Cerebellar cortex (tissue), 1 donor: ENCODE measurements around the gene NFATC2.
"Not testable (repeated sequence)": the region's sequence is repeated elsewhere in the genome, so short reads cannot be mapped to it uniquely, and the experiment has no call there.

Source experiments
- DNase-seq: peaks from one replicate; pipeline ENCODE4 v3.0.0-alpha.2; 2015; ENCODE audit warnings: low spot score

NFATC2 gene

DNA sequence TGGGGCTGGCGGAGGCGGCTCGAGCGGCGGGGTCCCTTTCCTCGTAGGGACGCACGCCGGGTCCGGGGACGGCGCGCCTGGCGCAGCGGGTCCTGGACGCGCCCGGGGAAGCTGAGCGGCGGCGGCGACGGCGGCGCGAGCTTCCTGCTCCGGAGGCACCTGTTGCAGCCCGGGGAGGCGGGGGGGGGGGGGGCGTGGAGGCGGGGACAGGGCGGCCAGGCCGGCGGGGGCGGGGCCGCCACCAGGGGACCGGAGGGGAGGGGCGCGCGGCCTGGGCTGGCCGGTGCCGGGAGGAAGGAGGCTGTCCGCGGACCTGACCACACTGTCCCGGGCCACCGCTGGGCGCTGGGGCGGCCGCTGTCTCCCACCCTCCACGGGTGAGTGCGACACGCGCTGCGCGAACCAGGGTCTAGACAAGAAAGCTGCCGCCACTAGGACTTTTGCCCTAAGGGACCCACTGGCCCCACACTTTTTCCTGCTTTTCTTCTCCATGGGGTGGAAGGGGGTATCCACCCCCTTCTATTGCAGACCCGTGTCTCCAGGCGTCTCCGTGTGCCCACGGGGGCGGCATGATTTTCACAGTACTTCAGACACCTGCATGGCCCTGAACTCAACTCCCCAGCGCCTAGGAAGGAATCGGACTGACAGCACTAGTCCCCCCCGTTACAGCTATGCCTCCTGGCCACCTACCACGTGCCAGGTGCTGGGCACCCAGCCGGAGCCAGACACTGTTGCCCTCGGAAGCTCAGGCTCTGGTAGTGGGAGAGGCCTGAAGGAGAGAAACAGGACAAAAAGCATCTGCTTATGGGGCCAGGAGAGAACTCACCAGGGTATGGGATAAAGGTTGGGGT, at the start of gene NFATC2:
TSS of gene NFATC2 (minus strand) at position 149 of the 851 bp plus-strand sequence. CDS start 220 bp downstream, outside the sequence.
- no peak for DNase-seq

DNA sequence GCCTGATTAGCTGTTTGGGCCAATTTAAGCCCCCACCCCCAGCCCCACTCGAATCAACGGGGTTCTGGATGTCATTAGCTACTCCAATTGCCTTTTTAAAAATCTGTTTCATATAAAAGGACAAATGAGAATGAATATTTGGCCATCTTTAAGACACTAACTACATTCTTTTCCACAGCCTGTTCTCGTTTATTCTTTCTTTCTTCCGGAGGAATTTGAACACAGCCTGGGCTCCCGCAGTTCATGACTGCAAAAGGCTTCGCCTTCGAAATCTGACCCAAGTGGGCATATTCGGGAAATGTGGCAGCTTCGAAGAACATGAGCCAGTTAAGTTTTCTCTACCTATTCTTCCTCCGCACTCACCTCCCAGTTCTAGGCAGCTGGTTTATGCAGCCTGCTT, 49.4 kb upstream of the NFATC2 start:
- DNase-seq: no peak

DNA sequence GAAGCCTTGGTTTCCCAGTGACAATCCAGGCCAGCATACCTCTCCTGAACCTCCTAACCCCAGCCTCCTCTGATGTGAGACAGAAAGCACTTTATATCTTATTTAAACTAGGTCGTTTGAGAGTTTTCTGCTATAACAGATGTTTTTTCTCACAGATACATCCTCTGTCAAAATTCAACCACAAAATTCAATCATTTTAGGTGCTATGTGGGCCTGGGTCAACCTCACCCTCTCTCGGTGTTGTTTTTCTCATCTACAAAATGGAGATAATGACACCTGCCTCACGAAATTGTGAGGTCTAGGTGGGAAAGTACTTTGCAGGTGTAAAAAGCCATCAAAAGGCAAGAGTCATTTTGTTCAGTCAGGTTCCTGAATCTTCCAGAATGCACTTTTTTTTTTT, 46.2 kb upstream of the NFATC2 start:
- no peak for DNase-seq

DNA sequence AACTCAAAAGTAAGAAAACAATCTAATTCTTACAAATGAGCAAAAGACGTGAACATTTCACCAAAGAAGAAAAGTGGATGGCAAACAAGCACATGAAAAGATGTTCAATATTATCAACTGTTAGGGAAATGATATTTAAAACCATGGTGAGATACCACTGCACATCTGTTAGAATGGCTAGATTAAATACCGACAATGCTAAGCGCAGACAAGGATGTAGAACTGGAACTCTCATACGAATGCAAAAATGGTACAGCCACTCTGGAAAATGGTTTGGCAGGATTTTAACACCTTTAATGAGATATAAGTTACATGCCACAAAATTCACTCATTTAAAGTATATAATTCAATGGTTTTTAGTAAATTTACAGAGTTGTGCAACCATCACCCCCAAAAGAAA, 44.6 kb upstream of the NFATC2 start:
- DNase-seq: no peak

DNA sequence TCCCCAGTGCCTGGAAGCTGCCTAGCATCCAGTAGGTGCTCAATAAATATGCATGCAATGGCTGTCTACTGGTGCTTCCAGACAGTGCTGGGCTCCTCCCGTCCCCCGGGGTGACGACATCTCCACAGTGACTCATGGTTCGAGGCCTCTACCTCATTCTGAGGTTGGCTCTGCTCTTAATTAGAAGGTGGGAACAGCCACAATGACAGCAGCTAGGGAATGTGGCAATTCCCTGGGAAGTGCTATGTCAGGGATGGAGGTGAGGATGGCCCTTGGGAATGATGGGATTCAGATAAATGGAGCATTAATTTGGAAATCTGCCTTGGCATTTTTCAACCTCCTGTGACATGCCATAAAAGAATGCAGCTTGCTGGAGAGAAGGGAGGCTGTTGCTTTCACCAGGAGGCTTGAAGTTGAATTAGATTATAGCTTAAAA, 43.5 kb upstream of the NFATC2 start:
- DNase-seq: no peak

DNA sequence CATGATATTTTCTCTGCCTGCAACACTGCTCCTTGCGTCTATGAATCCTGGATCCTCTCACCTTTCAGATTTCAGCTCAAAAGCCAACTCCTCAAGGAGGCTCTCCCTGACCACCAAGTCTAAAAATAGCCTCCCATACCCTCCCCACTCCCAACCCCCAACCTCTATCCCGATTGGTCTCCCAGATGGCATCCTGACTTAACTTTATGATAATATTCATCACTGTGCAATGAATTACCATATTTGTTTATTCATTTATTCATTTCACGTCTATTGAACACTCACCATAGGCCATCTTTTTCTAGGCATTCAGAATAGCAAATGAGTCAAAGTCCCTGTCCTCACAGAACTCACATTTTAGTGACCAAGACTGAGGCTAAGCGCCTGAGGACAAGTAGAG, 42.6 kb upstream of the NFATC2 start:
- DNase-seq: no peak

DNA sequence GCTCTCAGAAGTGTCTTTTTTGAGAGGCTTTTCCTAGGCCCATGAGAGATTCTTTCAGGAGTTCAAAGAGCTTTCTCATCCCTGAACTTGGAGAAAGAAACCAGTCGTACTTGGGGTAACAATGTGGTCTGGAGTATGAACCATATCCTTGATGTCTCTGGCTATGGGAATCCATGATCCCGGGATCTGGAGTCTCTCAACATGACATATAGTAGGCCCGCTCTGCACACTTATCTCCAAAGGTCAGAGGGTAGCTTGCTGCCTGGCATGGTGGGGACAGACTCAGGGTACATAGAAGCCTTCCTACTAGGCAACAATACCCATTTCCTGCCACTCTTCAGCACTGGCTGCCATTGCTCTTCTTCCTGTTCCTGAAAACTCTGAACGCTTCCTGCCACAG, 42.2 kb upstream of the NFATC2 start:
- no peak for DNase-seq

DNA sequence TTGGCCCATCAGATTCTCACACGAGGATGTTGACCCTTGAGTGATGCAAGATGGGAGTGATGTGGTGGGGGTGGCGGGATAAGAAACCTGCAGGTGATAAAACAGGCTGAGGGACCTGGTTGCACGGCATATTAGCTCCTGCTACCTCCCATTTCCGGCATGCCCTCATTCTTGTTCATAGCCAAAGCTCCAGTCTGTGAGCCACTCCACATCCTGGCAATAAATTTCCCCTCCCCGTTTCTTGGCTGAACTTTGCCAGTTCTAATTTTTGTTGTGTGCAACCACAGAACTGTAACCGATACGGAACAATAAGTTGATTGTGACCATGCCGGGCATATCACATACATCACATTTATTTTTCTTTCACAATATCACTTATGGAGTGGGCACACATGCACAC, 41.6 kb upstream of the NFATC2 start:
- DNase-seq: no peak

DNA sequence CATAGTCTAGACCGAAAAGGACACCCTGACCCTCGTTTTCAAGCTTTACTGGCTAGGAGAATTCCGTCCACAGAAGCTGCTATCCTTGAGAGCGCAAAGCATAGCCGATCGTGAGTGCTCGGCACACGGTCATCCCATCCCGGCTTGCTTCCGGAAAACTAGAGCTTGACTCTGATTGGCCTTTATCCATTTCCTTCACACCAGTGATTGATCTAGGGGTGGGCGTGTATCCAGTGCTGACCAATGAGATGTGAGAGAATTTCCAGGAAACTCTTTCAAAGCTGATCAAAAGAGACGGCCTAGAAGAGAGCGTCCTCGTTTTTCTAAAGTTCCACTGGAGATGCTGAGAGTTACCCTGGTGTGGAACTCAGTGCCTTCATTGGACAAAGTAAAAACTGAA, 41.0 kb upstream of the NFATC2 start:
- no peak for DNase-seq

DNA sequence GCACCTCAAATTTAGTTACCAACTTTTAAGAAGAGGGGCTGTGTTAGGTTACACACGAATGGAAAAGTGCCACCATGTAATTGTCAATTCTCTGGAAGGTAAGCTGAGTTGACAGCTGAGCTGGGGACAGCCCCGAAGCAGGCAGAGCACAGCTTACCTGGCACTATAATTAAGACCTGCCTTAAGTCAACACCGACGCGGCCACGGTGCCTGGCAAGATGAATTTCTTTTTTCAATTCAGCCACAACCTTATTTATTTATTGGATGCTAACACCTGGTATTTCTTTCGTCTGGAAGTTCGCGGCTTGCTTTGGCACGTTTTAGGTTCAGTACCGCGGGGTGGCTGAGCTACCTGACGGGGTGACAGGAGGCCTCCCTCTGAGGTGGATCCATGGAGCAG, 40.6 kb upstream of the NFATC2 start:
- DNase-seq: no peak

DNA sequence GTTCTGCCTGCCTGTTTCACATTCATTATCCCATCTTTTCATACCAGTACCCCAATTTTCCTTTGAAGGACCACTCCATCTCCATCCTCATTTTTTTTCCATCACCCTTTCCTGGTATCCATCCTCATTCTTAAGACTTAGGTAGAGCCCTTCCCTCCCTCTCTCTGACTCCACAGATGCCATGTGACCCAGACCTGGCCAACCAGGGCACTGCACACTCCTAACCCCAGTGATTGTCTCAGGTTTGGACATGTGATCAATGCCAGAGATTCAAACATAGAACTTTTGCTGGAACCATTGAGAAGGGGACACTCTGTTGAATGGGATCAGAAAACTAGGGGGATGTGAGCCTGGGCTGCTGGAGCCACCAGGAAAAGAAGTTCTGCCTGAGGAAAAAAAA, 39.1 kb upstream of the NFATC2 start:
- DNase-seq: no peak

DNA sequence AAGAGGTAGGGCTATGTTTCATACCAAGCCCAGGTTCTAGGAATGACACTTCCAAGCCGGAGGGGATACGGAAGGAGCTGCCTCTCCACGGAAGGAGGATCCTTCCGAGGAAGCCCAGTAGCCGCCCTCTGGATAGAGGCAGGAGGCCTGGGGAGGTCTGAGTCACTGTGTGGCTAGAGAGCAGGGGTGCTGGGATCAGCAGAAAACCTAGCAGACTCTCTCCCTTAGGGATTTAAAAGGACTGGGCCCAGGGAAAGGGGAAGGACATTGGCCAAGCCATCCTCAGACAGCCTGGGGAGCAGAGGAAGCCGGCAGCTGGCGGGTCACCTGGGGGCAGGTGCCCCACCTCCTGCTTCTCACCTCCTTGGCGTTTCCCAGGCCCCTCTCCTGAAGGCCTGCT, 36.6 kb upstream of the NFATC2 start:
- no peak for DNase-seq

DNA sequence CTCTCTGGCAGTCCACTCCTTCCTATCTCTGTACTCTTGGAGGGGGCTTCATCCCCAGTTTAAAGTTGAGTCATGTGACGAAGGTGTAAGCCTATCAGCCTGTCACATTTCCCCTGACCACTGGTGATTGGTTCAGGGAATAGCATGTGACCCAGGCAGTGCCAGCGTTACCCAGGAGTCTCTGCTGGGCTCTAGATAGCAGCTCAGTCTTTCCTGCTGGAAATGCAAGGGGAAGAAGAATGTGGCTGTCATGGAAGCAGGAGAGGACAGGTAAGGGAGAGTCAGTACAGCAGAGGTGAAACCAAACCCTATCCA, 35.6 kb upstream of the NFATC2 start:
- DNase-seq: no peak

DNA sequence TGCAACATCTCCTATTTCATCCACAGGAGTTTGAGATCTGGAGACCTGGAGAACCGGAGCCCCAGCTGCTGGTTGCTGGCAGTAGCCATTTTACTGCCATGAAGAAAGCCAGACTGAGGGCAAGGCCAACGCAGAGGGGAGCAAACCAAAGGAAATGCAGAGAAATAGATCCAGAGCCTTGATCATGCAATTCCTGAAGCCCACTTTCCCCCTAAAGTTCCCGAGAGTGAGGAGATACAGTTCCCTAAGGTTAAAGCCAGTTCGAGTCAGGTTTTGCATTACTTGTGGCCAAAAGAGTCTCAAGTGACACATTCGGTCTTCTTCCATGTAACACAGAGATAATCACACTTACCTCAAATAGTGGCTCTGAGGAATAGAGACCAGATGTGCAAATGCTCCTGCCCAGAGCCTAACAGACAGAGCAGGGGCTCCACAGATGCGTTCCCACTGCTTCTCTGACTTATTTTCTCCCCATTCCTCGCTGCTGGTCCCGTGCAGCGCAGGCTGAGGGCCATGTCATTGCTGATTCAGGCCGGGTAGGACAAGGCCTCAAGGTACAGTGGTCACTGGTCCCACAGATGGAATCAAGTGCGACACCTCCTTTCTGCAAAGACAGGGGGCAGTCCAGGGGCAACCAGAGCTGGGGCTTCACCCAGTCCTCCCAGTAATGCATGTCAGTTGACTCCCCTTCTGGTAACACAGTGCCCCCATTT, 35.1 kb upstream of the NFATC2 start:
- DNase-seq: no peak

DNA sequence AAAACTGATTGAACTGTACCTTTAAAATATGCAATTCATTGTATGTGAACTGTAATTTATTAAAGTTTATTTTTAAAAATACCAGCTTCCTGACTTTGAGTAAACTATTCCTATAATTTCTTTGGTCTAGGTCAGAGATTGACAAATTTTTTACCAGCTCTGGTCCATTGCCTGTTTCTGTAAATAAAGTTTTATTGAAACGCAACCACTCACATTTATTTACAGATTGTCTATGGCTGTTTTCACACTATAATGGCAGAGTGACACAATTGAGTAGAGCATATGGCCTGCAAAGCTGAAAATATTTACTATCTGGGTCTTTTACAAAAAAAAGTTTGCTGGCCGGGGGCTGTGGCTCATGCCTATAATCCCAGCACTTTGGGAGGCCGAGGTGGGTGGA, 33.0 kb upstream of the NFATC2 start:
- no peak for DNase-seq

DNA sequence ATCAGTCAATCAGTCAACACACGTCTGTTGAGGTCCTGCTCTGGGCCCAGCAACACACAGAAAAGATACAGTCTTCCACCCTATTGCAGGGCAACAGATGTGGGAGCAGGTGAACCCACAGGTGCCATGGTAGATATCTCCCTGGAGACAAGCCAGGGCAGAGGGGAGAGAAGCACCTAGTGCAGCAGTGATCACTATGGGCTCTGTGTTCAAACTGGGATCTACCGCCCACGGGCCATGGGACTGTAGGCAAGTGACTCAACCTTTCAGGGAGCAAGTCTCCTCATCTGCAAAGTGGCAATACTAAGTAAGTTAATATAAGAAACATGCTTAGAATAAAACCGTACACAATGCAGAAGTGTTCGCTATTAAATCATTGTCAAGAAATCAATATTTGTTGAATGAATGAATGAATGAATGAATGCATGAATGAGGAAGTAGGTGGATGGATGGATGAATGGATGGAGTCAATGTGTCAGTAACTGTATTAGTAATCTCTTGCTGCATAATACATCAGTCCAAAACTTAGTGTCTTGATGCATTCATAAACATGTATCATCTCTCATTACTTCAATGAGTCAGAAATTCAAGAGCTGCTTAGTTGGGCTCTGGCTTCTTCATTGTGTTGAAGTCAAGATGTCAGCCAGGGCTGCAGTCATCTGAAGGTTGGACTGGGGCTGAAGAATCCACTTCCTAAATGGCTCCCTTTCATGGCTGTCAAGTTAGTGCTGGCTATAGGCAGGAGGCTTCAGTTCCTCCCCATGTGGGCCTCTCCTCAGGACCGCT, 31.9 kb upstream of the NFATC2 start:
- DNase-seq: no peak

DNA sequence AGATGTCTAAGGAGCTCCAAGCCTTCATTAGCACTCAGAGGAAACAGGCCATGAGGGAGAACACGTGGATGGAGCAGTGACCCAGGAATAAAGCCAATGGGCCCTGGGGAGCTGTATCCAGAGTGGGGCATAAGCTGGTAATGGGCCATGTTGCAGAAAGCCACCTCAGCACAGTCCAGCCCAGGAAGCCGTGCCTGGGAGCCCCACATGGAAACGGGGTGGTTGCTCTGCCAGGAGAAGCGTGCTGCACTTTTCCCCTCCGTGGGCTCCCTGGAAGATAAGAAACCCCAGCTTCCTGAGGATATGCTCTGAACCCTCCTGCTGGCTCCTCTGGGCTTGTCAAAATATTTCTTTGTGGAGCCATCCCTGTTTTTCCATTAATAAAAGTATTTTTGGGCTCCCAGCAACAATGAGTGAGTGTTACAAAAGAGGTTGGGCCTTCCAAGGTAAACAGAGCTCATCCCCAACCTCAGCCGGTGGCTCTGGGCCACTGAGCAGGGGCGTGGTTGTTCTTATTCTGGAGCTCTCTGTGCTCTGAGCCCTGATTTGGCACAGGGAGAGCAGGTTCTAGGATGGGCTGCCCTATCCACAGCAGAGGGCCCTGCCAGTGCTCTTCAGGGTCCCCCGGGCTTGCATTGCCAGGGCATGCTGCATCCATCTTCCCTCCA, 31.2 kb upstream of the NFATC2 start:
- no peak for DNase-seq

DNA sequence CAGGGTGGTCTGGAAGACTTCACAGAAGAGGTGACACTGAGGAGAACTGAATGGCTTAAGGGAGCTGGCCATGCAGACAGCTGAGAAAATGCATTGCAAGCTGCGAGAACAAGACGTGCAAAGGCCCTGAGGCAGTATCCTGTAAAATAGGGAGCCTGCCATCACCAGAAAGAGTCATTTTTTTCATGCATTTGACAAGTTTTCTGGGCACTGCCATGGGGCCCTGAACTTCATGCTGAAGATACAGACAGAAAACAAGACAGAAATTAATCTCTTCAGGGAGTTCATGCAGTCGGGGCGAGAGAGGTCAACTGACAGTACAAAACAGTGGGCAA, 28.9 kb upstream of the NFATC2 start:
- no peak for DNase-seq

DNA sequence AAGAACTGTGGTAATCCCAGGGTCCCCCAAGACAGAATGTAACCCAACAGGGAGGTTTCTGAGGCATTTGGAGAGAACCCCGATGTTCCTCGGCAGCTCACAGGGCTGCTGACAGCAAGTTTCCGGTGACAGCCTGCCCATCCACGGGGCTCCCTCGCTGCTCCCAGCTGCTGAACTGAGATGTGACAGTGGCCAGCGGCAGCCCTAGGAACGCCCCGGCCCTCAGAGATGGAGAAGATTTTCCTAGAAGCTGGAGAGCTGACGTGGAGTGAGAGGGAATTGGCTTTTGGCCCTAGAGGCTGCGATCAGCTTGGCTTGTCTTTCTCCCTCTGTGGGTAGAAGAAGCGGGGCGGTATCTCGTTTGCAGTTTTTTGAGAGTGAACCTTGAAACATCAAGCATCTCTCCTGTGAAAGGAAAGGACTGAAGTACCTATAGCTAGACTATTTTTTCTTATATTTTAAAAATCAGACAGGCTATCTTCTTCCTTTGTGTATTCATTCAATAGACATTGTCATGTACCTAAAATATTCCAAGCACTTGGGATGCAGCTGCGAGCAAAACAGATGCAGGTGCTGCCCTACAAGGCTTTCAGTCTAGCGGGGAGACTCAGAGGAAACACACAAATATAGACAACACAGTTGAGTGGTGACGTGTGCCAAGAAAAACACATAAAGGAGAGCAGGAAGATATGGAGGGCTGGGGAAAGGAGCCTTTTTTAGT, 28.4 kb upstream of the NFATC2 start:
- DNase-seq: no peak

DNA sequence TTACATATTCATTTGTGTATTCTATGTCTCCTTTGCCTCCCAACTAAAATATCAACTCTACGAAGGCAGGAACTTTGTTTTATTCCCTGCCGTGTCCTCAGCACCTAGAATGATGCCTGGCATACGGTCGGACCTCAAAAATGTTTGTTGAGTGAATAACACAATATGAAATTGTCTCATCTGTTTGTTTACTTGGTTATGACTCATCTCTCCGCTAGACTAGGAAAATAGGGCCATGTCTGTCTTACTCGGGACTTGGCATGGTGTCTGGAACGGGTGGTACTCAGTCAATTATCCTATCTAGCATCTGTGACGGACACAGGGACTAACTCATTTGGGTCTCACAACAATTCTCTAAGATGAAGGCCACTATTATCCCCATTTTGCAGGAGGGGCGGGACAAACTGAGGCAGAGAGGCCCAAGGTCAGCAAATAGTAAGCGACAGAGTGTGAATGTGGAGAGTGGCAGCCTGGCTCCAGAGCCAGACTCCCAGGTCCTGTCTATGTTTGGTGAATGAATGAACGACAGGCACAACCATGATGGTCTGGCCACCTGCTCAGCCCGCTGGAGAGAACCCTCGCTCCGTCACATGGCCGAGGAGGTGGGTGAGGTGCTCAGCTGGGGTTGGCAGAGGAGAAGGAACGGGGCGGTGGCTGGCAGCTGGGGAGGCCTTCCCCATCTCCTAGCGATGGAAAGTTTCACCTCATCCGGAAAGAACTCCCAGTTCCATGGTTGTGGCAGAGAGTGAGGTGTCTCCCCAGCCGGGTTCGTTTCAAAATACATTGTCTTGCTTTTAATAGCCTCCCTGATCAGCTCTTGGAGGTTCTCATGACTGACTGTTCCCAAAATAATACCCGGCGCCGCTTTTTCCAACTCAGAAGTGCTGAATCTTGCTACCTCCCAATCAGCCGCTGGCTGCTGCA, 27.6 kb upstream of the NFATC2 start:
- no peak for DNase-seq

DNA sequence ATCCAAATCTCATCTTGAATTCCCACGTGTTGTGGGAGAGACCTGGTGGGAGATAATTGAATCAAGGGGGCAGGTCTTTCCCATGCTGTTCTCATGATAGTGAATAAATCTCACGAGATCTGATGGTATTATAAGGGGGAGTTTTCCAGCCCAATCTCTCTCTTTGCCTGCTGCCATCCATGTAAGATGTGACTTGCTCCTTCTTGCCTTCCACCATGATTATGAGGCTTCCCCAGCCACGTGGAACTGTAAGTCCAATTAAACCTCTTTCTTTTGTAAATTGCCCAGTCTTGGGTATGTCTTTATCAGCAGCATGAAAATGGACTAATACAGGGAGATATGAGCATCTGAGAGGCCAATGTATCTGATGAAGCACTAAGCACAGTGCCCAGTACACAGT, 26.0 kb upstream of the NFATC2 start:
- DNase-seq: not testable (repeated sequence)
